Right lobe of liver (tissue), 6 donors: ENCODE data around the gene LRPAP1. TPM values are rescaled to one million over a fixed set of nuclear protein-coding genes. Genes with fewer than 3 reads are reported as not detected.
"Not testable (repeated sequence)": the region's sequence is repeated elsewhere in the genome, so short reads cannot be mapped to it uniquely, and the experiment has no call there.

Source experiments
- ATAC-seq, 4 donors: fragments of 200-7000 bp; cut with Tn5 transposase; one replicate each; pipeline ENCODE4 v1.9.1; 2020; ENCODE audit warnings: mild to moderate bottlenecking in 4 of 4, moderate library complexity in 4 of 4
- DNase-seq, 3 donors: peaks; one replicate each; pipeline ENCODE4 v3.0.0-alpha.2; 2020
- H3K27ac ChIP-seq, 3 donors: fragments of 200-600 bp; one replicate each; pipeline ENCODE4 v1.8.0; 2022
- H3K27me3 ChIP-seq, 2 donors: fragments of 200-600 bp; one replicate each; pipeline ENCODE4 v1.8.0; 2022
- H3K36me3 ChIP-seq, 4 donors: fragments of 200-600 bp; sonication (generic) in 1 of 4; one replicate each; pipeline versions ENCODE4 v1.5.1 to v1.8.0; 2017 to 2022; ENCODE audit warnings: control low read depth in 1 of 4
- H3K4me1 ChIP-seq, 4 donors: fragments of 200-600 bp; sonication (generic) in 1 of 4; one replicate each; pipeline versions ENCODE4 v1.5.1 to v1.8.0; 2017 to 2022; ENCODE audit warnings: control low read depth in 1 of 4
- H3K4me3 ChIP-seq, 3 donors: fragments of 200-600 bp; one replicate each; pipeline ENCODE4 v1.8.0; 2022
- H3K9me3 ChIP-seq, 4 donors: fragments of 200-600 bp; sonication (generic) in 1 of 4; one replicate each; pipeline versions ENCODE4 v1.5.1 to v1.8.0; 2017 to 2022; ENCODE audit warnings: control low read depth in 1 of 4
- WGBS: methylation state at CpG from one replicate; pipeline ENCODE4 v1.1.6; 2018; ENCODE audit warnings: low coverage, low lambda C conversion rate; ENCODE audit not compliant: insufficient coverage; ENCODE audit errors: missing lambda C conversion rate; 5-methylcytosine and 5-hydroxymethylcytosine counted together
- intact Hi-C, 2 donors: fragments of 100-400 bp; cut with DNase I; formaldehyde crosslinking; loops; one replicate each; pipeline versions ENCODE4 v1.11.2 to v1.14.1; 2022
- total RNA-seq, 6 experiments: library from RNA; depleted of rRNA in 2 of 6; stranded (reverse); fragments of >200 nt in 2 of 6; fragmentation: NEBNext Ultra II Directional in 3 of 6; extraction: Animal tissue kit (Norgen Biotek cat#: 25700) in 3 of 6; gene quantifications; one replicate each; pipeline versions ENCODE4 v1.1.0 to v1.2.4, GENCODE V29; 2016 to 2023
- donor health status: DM: no; HTN: yes; CAD: no.
- donor health status: DM: no; HTN: no; CAD: no.
- donor health status: DM: no; HTN: no; CAD: no.
- donor health status: DM: no; HTN: yes; CAD: no.
- donor health status: DM: no; HTN: yes; CAD: no.

The LRPAP1 gene
- total RNA-seq, 6 experiments from 2014 or later: 63.4 to 108 (median 85.3) TPM

DNA sequence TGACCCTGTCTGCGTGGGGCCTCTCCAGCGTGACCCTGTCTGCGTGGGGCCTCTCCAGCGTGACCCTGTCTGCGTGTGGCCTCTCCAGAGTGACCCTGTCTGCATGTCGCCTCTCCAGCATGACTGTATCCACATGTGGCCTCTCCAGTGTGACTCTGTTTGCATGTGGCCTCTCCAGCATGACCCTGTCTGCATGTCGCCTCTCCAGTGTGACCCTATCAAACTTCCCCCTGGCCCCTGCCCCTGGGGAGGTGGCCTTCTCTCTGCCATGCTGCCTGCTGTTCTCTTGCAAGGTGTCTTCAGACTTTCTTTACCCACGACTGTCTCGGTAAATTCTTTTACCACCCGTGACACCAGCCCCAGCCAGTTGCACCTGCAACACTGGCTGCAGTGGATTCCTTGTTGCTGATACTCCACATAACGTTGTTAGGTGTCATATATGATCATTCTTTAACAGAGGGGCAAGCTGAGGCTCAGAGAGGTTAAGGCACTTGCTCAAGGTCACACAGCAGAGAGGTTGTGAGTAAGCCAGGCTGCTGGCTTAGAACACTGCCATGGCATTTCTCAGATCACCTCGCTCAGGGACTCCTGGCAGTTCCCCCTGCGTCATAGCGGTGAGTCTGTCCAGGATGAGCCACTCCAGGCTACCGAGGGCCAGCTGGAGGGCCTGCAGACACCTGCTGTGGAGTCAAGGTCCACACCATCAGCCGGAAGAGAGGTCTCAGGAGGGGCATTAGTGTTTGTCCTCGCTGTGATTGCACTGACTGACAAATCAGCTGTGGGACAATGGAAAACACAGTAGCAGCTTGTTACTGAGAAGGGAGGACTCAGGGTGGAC, 25.7 kb upstream of the LRPAP1 start:
- intact Hi-C loops, H3K27ac ChIP-seq: not testable (repeated sequence)

GRCh38 chr4:3557088-3557492, 24.9 kb upstream of the LRPAP1 start:
- H3K27me3 ChIP-seq, H3K4me3 ChIP-seq, H3K36me3 ChIP-seq, intact Hi-C loops, ATAC-seq, H3K4me1 ChIP-seq, H3K9me3 ChIP-seq, H3K27ac ChIP-seq: not testable (repeated sequence)
- DNase-seq: peak in 2 of 3 donors; percentile 42 to 61
- 30% methylated on average over 5 of the region's 9 CpGs for WGBS

More for the DNA sequence above, 25.7 kb upstream of the LRPAP1 start:
- DNase-seq, H3K36me3 ChIP-seq, H3K9me3 ChIP-seq, H3K4me1 ChIP-seq, H3K27me3 ChIP-seq, H3K4me3 ChIP-seq, ATAC-seq: not testable (repeated sequence)
- WGBS: 81% methylated on average over 5 of the region's 17 CpGs

DNA sequence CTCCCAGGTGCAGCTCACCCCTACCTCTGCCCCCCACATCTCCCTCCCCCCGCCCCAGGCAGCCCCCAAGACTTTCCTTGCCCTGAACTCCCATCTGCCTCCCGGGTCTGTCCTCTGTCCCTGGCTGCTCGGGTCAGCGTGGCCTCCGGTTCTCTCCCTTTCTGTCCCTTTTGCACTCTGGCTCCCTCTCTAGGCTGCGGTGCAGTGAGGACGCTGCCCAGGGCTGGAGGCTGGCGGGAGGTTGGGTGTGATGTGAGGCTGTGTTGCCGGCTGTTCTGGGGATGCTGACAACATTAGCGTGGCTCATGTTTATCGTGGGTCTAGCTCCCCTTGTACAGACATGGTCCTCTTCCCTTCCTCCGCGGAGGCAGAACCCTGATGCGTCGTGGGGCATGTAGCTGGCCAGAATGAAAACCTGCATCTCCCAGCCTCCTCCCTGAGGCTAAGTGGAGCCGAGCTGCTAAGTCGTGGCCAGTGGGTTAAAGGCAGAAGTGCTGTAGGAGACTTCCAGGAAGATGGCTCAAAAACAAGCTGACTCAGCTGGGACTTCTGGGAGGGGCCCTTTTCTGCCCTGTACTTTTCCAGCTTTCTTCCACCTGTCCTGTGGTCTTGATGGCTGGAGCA, 24.1 kb upstream of the LRPAP1 start:
- WGBS: 100% methylated on average over 2 of the region's 17 CpGs
- H3K4me1 ChIP-seq, H3K27ac ChIP-seq, H3K36me3 ChIP-seq, H3K27me3 ChIP-seq, H3K9me3 ChIP-seq, intact Hi-C loops, ATAC-seq, H3K4me3 ChIP-seq, DNase-seq: not testable (repeated sequence)

- H3K4me3 ChIP-seq, H3K9me3 ChIP-seq, H3K27me3 ChIP-seq, DNase-seq, H3K36me3 ChIP-seq, ATAC-seq, H3K4me1 ChIP-seq, H3K27ac ChIP-seq, intact Hi-C loops: not testable (repeated sequence)
- WGBS: 89% methylated on average over 5 of the region's 18 CpGs
These were observed 23.3 kb upstream of the LRPAP1 start for GRCh38 chr4:3555459-3556070.

- H3K27ac ChIP-seq, H3K9me3 ChIP-seq, H3K4me1 ChIP-seq, intact Hi-C loops, DNase-seq, H3K4me3 ChIP-seq, ATAC-seq, H3K36me3 ChIP-seq, H3K27me3 ChIP-seq: not testable (repeated sequence)
- 90% methylated on average over 4 of the region's 7 CpGs for WGBS
These were observed 19.1 kb upstream of the LRPAP1 start for GRCh38 chr4:3551366-3551765.

DNA sequence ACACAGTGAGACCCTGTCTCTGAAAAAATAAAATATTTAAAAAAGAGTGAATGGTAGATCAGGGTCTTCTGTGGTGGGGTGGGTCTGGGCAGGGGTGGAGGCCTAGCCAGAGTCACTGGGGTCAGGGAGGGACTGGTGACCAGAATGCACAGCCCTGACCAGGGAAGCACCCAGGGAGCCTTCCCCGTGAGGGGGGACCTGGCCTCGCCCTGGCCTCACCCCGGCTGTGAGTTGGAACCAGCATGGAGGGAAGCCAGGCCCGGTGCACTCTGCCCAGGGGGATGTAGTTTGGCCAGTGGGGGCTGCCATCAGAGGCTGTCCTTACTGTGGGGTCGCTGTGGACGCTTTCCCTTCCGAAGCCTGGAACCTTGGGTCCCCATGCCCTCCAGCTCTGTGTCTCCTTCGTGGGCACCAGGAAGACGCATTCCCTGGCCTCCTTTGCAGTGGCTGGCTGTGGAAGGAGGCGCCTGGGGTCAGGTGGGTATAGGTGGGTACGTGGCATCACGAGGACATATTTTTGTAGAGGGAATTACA, 18.6 kb upstream of the LRPAP1 start:
- DNase-seq, ATAC-seq: not testable (repeated sequence)

GRCh38 chr4:3550041-3550440, 17.8 kb upstream of the LRPAP1 start:
- intact Hi-C loops, H3K9me3 ChIP-seq, H3K4me1 ChIP-seq, ATAC-seq, DNase-seq, H3K27ac ChIP-seq, H3K4me3 ChIP-seq, H3K36me3 ChIP-seq, H3K27me3 ChIP-seq: not testable (repeated sequence)
- 76% methylated on average over 2 of the region's 6 CpGs for WGBS

More for the DNA sequence above, 18.6 kb upstream of the LRPAP1 start:
- H3K27me3 ChIP-seq, intact Hi-C loops, H3K4me3 ChIP-seq, H3K9me3 ChIP-seq, H3K36me3 ChIP-seq, H3K4me1 ChIP-seq, H3K27ac ChIP-seq: not testable (repeated sequence)
- WGBS: no CpG with 5 or more reads among the region's 12 CpGs

- intact Hi-C loops, H3K36me3 ChIP-seq, H3K4me3 ChIP-seq, ATAC-seq, H3K9me3 ChIP-seq, H3K27me3 ChIP-seq, H3K27ac ChIP-seq, H3K4me1 ChIP-seq, DNase-seq: not testable (repeated sequence)
- 80% methylated on average over 1 of the region's 6 CpGs for WGBS
These were observed 17.4 kb upstream of the LRPAP1 start for GRCh38 chr4:3549694-3550001.

DNA sequence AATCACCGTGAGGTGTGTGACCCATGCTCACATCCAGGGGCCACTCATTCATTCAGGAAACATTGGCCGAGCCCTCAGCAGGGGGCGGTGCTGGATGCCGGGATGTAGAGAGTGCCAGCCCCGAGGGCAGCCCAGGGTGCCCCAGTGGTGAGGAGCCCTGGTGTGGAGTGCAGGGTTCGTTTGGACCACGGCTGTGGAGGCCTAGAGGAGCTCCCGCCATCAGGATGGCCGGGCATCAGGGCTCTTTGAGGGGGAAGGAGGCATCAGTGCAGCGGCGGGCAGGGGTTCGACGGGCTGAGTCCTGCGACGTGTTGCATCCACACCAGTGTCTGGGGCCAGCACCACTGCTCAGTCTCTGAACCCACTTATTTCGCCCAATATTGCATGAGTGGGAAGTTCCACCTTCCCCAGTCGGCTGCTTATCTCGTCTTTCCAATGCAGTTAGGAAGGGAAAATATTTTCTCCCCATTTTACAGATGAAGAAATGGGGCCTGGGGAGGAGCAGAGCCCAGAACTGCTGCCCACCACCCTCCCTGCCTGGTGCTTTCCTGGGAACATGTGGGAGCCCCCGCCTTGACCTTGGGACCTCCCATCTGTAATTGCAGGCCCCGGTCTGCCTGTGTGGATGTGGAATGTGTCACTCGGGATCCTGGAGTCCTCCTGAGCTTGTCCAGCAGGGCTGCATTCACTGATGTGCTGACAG, 16.9 kb upstream of the LRPAP1 start:
- H3K4me3 ChIP-seq, H3K4me1 ChIP-seq, H3K27ac ChIP-seq, intact Hi-C loops, DNase-seq, ATAC-seq, H3K36me3 ChIP-seq, H3K9me3 ChIP-seq, H3K27me3 ChIP-seq: not testable (repeated sequence)
- WGBS: 48% methylated on average over 4 of the region's 21 CpGs

DNA sequence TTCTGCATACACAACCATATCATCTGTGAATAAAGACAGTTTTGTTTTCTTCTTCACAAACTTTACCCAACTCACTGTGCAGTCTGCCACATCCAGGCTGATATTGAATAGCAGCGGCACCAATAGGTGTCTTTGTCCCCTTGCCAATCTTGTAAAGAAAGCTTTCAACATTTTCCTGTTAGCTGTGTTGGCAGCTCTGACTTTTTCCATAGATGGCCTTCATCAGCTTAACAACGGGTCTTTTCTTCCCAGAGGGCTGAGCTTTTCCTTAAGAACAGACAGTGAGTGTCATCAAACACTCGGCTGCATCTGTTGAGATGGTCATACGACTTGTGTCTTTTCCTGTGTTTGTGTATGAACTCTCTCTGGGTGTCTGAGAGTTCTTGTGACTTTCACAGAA, 14.5 kb upstream of the LRPAP1 start:
- H3K27me3 ChIP-seq, H3K9me3 ChIP-seq, H3K4me1 ChIP-seq, H3K27ac ChIP-seq, H3K36me3 ChIP-seq, H3K4me3 ChIP-seq, ATAC-seq, intact Hi-C loops, DNase-seq: not testable (repeated sequence)
- WGBS: 68% methylated on average over 4 of the region's 4 CpGs

- H3K4me1 ChIP-seq, H3K36me3 ChIP-seq, H3K4me3 ChIP-seq, intact Hi-C loops, H3K27me3 ChIP-seq, ATAC-seq, DNase-seq, H3K9me3 ChIP-seq, H3K27ac ChIP-seq: not testable (repeated sequence)
- WGBS: 55% methylated on average over 4 of the region's 8 CpGs
These were observed 13.1 kb upstream of the LRPAP1 start for GRCh38 chr4:3545351-3545750.
